GM23248 (cell line): ENCODE data around the gene CHRD.

Experiments used
- EZH2 ChIP-seq: fragments of 200-600 bp; sonication (generic); IDR thresholded peaks from 2 replicates; pipeline ENCODE4 v1.6.1; 2018; ENCODE audit warnings: antibody characterized with exemption, mild to moderate bottlenecking; ENCODE audit not compliant: insufficient read depth, poor library complexity, severe bottlenecking
- EZH2phosphoT487 ChIP-seq: fragments of 200-600 bp; sonication (generic); IDR thresholded peaks from 2 replicates; pipeline ENCODE4 v1.6.1; 2018; ENCODE audit warnings: antibody characterized with exemption, moderate library complexity, mild to moderate bottlenecking, low read depth; ENCODE audit not compliant: insufficient read depth

DNA sequence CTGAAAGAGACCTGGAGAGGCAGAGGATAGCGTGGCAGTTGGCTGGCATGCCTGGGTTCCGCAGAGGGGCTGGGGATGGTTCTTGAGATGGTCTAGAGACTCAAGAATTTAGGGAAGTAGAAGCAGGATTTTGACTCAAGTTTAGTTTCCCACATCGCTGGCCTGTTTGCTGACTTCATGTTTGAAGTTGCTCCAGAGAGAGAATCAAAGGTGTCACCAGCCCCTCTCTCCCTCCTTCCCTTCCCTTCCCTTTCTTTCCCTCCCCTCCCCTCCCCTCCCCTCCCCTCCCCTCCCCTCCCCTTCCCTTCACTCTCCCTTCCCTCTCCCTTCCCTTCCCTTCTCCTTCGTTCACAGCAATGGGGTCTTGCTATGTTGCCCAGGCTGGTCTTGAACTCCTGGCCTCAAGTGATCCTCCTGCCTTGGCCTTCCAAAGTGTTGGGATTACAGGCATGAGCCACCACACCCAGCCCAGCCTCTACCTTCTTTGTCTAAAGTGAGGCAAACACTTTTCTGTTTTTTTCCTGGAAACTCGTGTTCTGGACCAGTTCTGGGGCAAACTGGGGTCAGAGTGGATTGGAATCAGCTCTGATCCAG lies 10.2 kb downstream of the CHRD start:
- no peak for TF ChIP-seq EZH2phosphoT487
- TF ChIP-seq EZH2, result no peak
